ENCODE measurements around the gene AMIGO1.
"Not testable (repeated sequence)": the region's sequence is repeated elsewhere in the genome, so short reads cannot be mapped to it uniquely, and the experiment has no call there.

AMIGO1 gene

DNA sequence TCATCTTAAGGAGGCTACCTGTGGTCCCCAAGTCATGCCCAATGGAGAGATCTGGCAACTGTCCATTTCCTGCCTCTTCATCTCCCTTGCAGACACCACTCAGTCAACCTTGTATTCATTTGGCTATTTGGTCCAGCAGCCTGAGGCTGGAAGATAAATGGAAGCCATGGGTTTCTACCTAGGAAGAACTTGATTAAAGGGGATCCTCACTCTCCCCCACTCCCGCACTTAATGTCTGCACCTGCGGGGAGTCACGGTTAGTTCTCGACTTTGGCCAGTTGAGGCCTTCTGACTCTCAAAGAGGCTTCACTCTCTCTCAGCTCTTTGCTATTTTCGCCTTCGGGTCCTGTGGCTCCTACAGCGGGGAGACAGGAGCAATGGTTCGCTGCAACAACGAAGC lies 34.3 kb downstream of the AMIGO1 start:
- Histone ChIP-seq H3K27me3 (ENCODE audit: control insufficient read depth in 1 of 2, insufficient read depth in 2 of 2, low read length in 2 of 2) (peaks cover 8 to 11% of the 10 kb centered on the region in 2 donors), H3K9me3 (ENCODE audit: control insufficient read depth in 1 of 2, low read length in 2 of 2) (no peaks in the 10 kb centered on the region), H3K4me1 (ENCODE audit: control insufficient read depth in 1 of 2, insufficient read depth in 2 of 2, low read length in 2 of 2) (no peaks in the 10 kb centered on the region), H3K36me3 (ENCODE audit: control insufficient read depth in 1 of 2, insufficient read depth in 2 of 2, low read length in 2 of 2) (no peaks in the 10 kb centered on the region), H3K9ac (ENCODE audit: low read depth in 1 of 2, low read length in 2 of 2) (no peak overlapping the region), H3K27ac (ENCODE audit: low read depth, low read length) (no peak overlapping the region), H3K4me3 (ENCODE audit: low read depth in 1 of 2, low read length in 2 of 2) (no peak overlapping the region)

DNA sequence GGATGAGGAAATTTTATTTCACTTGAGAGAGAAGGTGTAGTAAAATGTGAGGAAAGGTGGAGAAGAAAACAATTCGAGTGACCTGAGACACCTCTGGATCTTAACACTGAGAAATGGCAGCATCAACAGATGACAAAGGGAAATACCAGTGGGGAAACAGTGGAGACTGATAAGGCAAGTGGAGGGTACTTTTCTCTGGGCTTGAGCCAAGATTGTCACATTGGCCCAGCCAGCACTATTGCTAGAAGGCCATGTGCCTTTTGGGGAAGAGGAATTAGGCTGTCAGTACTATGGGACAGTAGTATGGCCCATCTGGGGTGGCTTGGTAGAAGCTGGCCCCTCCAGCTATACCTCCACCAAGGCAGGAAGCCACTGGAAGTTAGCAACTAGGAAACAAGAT lies 34.8 kb downstream of the AMIGO1 start:
- peaks cover 13 to 16% of the 10 kb centered on the region in 2 donors for H3K27me3 ChIP-seq (ENCODE audit: control insufficient read depth in 1 of 2, insufficient read depth in 2 of 2, low read length in 2 of 2)
- H3K27ac ChIP-seq (ENCODE audit: low read depth, low read length): no peak overlapping the region
- no peak overlapping the region for H3K9ac ChIP-seq (ENCODE audit: low read depth in 1 of 2, low read length in 2 of 2)
- no peaks in the 10 kb centered on the region for H3K9me3 ChIP-seq (ENCODE audit: control insufficient read depth in 1 of 2, low read length in 2 of 2)
- H3K36me3 ChIP-seq (ENCODE audit: control insufficient read depth in 1 of 2, insufficient read depth in 2 of 2, low read length in 2 of 2): no peaks in the 10 kb centered on the region
- H3K4me1 ChIP-seq (ENCODE audit: control insufficient read depth in 1 of 2, insufficient read depth in 2 of 2, low read length in 2 of 2): no peaks in the 10 kb centered on the region
- H3K4me3 ChIP-seq (ENCODE audit: low read depth in 1 of 2, low read length in 2 of 2): no peak overlapping the region

DNA sequence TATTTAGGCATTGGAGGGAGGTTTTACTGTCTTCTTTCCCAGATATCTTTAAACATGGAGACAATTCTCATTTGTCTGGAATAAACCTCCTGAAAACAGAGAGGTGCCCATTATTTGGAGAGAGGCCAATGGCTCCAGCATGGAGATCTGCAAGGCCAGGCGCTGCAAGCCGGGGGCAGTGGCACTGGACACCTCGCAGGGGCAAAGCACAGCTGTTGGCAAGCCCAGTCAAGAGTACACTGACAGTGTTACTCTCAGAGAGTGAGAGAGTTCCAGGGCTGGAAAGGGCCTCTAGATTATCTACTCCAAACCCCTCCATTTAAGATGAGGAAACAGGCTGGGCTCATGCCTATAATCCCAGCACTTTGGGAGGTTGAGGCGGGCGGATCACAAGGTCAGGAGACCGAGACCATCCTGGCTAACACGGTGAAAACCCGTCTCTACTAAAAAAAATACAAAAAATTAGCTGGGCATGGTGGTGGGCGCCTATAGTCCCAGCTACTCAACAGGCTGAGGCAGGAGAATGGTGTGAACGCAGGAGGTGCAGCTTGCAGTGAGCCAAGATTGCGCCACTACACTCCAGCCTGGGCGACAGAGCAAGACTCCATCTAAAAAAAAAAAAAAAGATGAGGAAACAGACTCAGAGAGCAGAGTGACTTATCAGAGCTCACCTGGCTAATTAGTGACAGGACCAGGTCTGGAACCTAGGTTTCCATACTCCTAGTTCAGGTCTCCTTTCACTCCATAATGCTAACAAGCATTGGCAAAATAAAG lies 36.1 kb downstream of the AMIGO1 start:
- not testable (repeated sequence) for H3K9me3 ChIP-seq (ENCODE audit: control insufficient read depth in 1 of 2, low read length in 2 of 2); H3K4me3 ChIP-seq (ENCODE audit: low read depth in 1 of 2, low read length in 2 of 2); H3K4me1 ChIP-seq (ENCODE audit: control insufficient read depth in 1 of 2, insufficient read depth in 2 of 2, low read length in 2 of 2); H3K27ac ChIP-seq (ENCODE audit: low read depth, low read length); H3K36me3 ChIP-seq (ENCODE audit: control insufficient read depth in 1 of 2, insufficient read depth in 2 of 2, low read length in 2 of 2); H3K9ac ChIP-seq (ENCODE audit: low read depth in 1 of 2, low read length in 2 of 2)
- peaks cover 13 to 23% of the 10 kb centered on the region in 2 donors for H3K27me3 ChIP-seq (ENCODE audit: control insufficient read depth in 1 of 2, insufficient read depth in 2 of 2, low read length in 2 of 2)

DNA sequence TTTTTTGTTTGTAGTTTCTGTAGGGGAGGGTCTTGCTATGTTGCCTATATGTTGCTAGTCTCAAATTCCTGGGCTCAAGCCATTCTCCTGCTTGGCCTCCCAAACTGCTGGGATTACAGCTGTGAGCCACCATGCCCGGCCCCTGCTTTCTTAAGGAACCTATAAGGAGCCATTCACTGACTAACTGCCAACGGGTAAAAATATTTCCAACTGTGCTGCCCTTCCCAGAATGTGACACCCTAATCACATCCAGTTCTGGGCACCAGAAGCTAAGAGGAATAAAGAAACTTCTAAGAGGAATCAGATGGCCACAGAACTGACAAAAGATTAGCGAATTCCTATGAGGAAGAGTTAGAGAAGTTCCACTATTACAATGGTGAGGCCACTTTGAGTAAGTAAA lies 36.7 kb downstream of the AMIGO1 start:
- Histone ChIP-seq H3K27me3 (ENCODE audit: control insufficient read depth in 1 of 2, insufficient read depth in 2 of 2, low read length in 2 of 2) (peaks cover 19 to 30% of the 10 kb centered on the region in 2 donors), H3K9ac (ENCODE audit: low read depth in 1 of 2, low read length in 2 of 2) (no peak overlapping the region), H3K27ac (ENCODE audit: low read depth, low read length) (no peak overlapping the region), H3K4me3 (ENCODE audit: low read depth in 1 of 2, low read length in 2 of 2) (no peak overlapping the region), H3K36me3 (ENCODE audit: control insufficient read depth in 1 of 2, insufficient read depth in 2 of 2, low read length in 2 of 2) (no peaks in the 10 kb centered on the region), H3K9me3 (ENCODE audit: control insufficient read depth in 1 of 2, low read length in 2 of 2) (no peaks in the 10 kb centered on the region), H3K4me1 (ENCODE audit: control insufficient read depth in 1 of 2, insufficient read depth in 2 of 2, low read length in 2 of 2) (no peaks in the 10 kb centered on the region)

DNA sequence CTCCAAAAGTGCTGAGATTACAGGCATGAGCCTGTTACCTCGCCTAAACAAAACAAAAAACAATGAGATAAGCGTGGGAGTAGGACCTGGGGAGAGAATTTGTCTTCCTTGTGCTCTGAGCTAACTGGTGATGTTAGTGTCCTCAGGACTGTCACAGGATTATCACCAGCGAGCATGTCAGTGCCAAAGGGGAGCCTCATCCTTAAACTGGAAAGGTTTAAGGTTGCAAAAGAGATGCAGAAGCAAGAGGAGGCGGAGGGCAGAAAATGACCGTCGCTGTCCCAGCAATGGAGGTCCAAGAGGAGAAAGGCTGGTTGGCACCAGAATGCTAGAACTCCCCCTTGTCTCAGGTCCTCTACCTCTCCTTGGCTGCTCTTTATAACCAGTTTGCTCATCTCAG lies 39.3 kb downstream of the AMIGO1 start:
- H3K4me1 ChIP-seq (ENCODE audit: control insufficient read depth in 1 of 2, insufficient read depth in 2 of 2, low read length in 2 of 2): peaks cover 0 to 4% of the 10 kb centered on the region in 2 donors
- H3K4me3 ChIP-seq (ENCODE audit: low read depth in 1 of 2, low read length in 2 of 2): no peak overlapping the region
- no peak overlapping the region for H3K27ac ChIP-seq (ENCODE audit: low read depth, low read length)
- H3K27me3 ChIP-seq (ENCODE audit: control insufficient read depth in 1 of 2, insufficient read depth in 2 of 2, low read length in 2 of 2): peaks cover 33 to 44% of the 10 kb centered on the region in 2 donors
- no peak overlapping the region for H3K9ac ChIP-seq (ENCODE audit: low read depth in 1 of 2, low read length in 2 of 2)
- H3K9me3 ChIP-seq (ENCODE audit: control insufficient read depth in 1 of 2, low read length in 2 of 2): no peaks in the 10 kb centered on the region
- H3K36me3 ChIP-seq (ENCODE audit: control insufficient read depth in 1 of 2, insufficient read depth in 2 of 2, low read length in 2 of 2): no peaks in the 10 kb centered on the region

DNA sequence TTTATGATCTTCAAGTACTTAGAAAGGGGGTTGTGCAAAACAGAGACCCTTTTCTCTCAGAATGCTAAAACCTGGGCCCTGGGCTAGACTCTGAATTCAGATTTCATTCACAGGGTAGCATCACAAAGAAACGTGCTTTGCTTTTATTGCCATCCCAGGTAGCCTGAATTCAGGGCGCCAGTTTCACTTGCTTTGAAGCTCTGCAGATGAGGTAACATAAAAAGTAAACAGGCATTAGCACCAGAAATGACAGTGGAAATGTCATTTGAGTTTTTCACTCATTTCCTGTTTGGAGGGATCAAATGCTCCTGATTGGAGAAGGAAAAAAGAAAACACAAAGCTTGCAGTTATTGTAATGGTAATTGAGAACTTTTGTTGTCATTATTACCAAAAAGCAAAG lies 40.6 kb downstream of the AMIGO1 start:
- Histone ChIP-seq H3K4me1 (ENCODE audit: control insufficient read depth in 1 of 2, insufficient read depth in 2 of 2, low read length in 2 of 2) (peaks cover 0 to 4% of the 10 kb centered on the region in 2 donors), H3K9ac (ENCODE audit: low read depth in 1 of 2, low read length in 2 of 2) (no peak overlapping the region), H3K27me3 (ENCODE audit: control insufficient read depth in 1 of 2, insufficient read depth in 2 of 2, low read length in 2 of 2) (peaks cover 42 to 58% of the 10 kb centered on the region in 2 donors), H3K4me3 (ENCODE audit: low read depth in 1 of 2, low read length in 2 of 2) (no peak overlapping the region), H3K9me3 (ENCODE audit: control insufficient read depth in 1 of 2, low read length in 2 of 2) (no peaks in the 10 kb centered on the region), H3K36me3 (ENCODE audit: control insufficient read depth in 1 of 2, insufficient read depth in 2 of 2, low read length in 2 of 2) (no peaks in the 10 kb centered on the region), H3K27ac (ENCODE audit: low read depth, low read length) (no peak overlapping the region)

DNA sequence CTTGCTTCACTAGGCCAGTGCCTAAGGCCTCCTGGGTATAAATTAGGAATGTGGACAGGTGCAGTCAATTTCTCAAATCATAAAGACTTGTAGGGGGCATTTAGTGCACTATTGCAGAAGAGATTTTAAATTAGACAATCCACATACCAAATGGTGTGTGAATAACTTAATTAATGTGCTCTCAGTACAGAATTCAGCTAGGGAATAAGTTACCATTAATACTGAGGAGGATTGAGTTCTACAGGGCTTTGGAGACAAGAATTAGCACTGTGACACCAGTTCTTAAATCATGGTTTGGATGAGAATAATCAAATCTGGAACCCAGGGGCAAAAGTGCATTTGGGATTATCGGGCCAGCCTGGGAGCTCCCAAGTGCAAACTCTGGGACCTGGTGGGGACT lies 41.5 kb downstream of the AMIGO1 start:
- no peaks in the 10 kb centered on the region for H3K9me3 ChIP-seq (ENCODE audit: control insufficient read depth in 1 of 2, low read length in 2 of 2)
- no peak overlapping the region for H3K4me3 ChIP-seq (ENCODE audit: low read depth in 1 of 2, low read length in 2 of 2)
- peaks cover 49 to 61% of the 10 kb centered on the region in 2 donors for H3K27me3 ChIP-seq (ENCODE audit: control insufficient read depth in 1 of 2, insufficient read depth in 2 of 2, low read length in 2 of 2)
- peaks cover 0 to 4% of the 10 kb centered on the region in 2 donors for H3K4me1 ChIP-seq (ENCODE audit: control insufficient read depth in 1 of 2, insufficient read depth in 2 of 2, low read length in 2 of 2)
- no peaks in the 10 kb centered on the region for H3K36me3 ChIP-seq (ENCODE audit: control insufficient read depth in 1 of 2, insufficient read depth in 2 of 2, low read length in 2 of 2)
- H3K27ac ChIP-seq (ENCODE audit: low read depth, low read length): no peak overlapping the region
- H3K9ac ChIP-seq (ENCODE audit: low read depth in 1 of 2, low read length in 2 of 2): no peak overlapping the region

DNA sequence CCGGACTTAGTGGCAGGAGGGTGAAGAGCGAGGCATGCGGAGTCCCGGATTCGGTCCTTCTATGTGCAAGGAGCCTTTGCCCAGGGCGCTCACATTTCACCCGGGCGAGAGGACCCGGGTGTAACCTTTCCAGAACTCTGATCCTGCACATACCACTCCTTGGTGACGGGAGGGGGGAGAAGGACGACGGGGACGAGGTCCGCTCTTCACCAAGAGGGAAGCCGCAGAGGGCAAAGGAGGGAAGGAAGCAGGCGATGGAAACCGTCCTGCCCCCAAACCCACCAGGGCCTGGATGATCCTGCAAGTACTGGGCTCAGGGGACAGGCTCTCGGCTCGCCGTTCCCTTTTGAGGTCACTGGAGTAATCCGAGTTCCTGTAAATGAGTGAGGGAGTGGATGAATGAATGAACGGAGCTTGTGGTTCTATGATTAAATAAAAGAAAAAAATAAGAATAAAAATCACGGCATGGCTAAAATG lies 42.2 kb downstream of the AMIGO1 start:
- H3K36me3 ChIP-seq (ENCODE audit: control insufficient read depth in 1 of 2, insufficient read depth in 2 of 2, low read length in 2 of 2): no peaks in the 10 kb centered on the region
- no peaks in the 10 kb centered on the region for H3K9me3 ChIP-seq (ENCODE audit: control insufficient read depth in 1 of 2, low read length in 2 of 2)
- peaks cover 0 to 4% of the 10 kb centered on the region in 2 donors for H3K4me1 ChIP-seq (ENCODE audit: control insufficient read depth in 1 of 2, insufficient read depth in 2 of 2, low read length in 2 of 2)
- H3K9ac ChIP-seq (ENCODE audit: low read depth in 1 of 2, low read length in 2 of 2): no peak overlapping the region
- H3K27ac ChIP-seq (ENCODE audit: low read depth, low read length): no peak overlapping the region
- peaks cover 51 to 67% of the 10 kb centered on the region in 2 donors for H3K27me3 ChIP-seq (ENCODE audit: control insufficient read depth in 1 of 2, insufficient read depth in 2 of 2, low read length in 2 of 2)
- H3K4me3 ChIP-seq (ENCODE audit: low read depth in 1 of 2, low read length in 2 of 2): no peak overlapping the region

DNA sequence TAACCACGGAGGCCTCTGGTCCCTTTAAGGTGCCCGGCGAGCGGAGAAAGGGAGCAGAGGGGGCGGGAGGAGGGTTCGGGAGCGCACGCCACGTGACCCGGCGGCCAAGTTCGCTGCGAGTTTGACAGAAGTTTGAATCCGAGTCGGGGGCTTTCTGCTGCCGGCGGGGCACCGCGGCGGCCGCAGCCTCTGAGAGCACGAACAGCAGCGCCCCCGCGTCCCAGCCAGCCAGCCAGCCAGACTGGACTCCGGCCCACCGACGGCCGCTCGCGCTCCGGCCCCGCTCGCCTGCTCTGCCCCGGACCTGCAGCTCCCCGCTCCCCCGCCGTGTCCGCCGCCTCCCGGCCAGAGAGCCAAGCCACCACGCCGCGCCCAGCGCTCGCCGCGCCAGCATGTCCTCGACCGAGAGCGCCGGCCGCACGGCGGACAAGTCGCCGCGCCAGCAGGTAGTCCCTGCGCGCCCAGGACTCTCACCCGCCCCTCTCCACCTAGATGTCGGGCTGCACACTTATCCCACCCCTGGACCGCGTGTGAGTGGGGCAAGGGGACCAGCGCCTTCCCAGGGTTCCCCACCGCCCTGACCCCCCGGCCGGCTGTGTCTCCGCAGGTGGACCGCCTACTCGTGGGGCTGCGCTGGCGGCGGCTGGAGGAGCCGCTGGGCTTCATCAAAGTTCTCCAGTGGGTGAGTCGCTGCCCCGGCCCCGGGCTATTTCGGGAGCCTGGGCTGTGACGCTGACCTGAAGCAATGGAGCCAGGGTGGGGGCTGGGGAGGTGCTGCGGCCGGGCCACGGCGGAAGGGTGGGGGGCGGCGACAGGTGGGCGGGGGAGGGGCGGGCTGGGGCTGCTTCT lies 42.9 kb downstream of the AMIGO1 start, which contains the start of gene SYPL2:
Gene SYPL2 (plus strand): TSS at position 95 of the 849 bp plus-strand sequence. CDS start 298 bp downstream, at position 393.
- Histone ChIP-seq H3K9me3 (ENCODE audit: control insufficient read depth in 1 of 2, low read length in 2 of 2) (no peaks in the 10 kb centered on the region), H3K4me3 (ENCODE audit: low read depth in 1 of 2, low read length in 2 of 2) (peak within 1 kb of the TSS; percentile 49 to 65), H3K9ac (ENCODE audit: low read depth in 1 of 2, low read length in 2 of 2) (no peak within 1 kb of the TSS), H3K27me3 (ENCODE audit: control insufficient read depth in 1 of 2, insufficient read depth in 2 of 2, low read length in 2 of 2) (peaks cover 51 to 67% of the 10 kb centered on the region in 2 donors), H3K36me3 (ENCODE audit: control insufficient read depth in 1 of 2, insufficient read depth in 2 of 2, low read length in 2 of 2) (no peaks in the 10 kb centered on the region), H3K4me1 (ENCODE audit: control insufficient read depth in 1 of 2, insufficient read depth in 2 of 2, low read length in 2 of 2) (peaks cover 0 to 4% of the 10 kb centered on the region in 2 donors), H3K27ac (ENCODE audit: low read depth, low read length) (peak within 1 kb of the TSS; percentile 10)

DNA sequence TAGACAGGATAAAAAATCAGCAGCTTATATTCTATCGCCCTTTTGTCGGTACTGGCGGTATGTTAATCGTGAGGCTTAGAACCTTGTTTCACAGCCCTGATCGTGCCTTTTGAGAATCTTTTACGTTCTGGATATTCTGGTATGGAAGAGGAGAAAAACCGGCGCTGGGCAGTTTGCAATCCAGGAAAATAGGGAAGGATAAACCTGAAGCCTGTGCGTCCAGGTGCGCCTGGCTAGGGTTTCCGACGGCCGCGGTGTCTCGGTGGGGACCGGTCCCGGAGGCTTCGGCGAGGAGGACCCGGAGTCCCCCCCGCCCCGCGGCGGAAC lies 43.4 kb downstream of the AMIGO1 start:
- Histone ChIP-seq H3K36me3 (ENCODE audit: control insufficient read depth in 1 of 2, insufficient read depth in 2 of 2, low read length in 2 of 2) (no peaks in the 10 kb centered on the region), H3K27me3 (ENCODE audit: control insufficient read depth in 1 of 2, insufficient read depth in 2 of 2, low read length in 2 of 2) (peaks cover 49 to 67% of the 10 kb centered on the region in 2 donors), H3K27ac (ENCODE audit: low read depth, low read length) (peak overlapping the region; percentile 3), H3K4me1 (ENCODE audit: control insufficient read depth in 1 of 2, insufficient read depth in 2 of 2, low read length in 2 of 2) (peaks cover 0 to 4% of the 10 kb centered on the region in 2 donors), H3K4me3 (ENCODE audit: low read depth in 1 of 2, low read length in 2 of 2) (peak overlapping the region; percentile 49 to 65), H3K9ac (ENCODE audit: low read depth in 1 of 2, low read length in 2 of 2) (no peak overlapping the region), H3K9me3 (ENCODE audit: control insufficient read depth in 1 of 2, low read length in 2 of 2) (no peaks in the 10 kb centered on the region)

Measured in duodenal mucosa (tissue), 2 donors.